Left lobe of liver (tissue), 1 donor: ENCODE data around the gene GUCD1. TPM values are rescaled to one million over a fixed set of nuclear protein-coding genes. Genes with fewer than 3 reads are reported as not detected.

ENCODE experiments used
- total RNA-seq: library from RNA; stranded (reverse); gene quantifications from one replicate; pipeline ENCODE4 v1.2.1, GENCODE V29; 2021
- donor health status: DM: no; HTN: yes; CAD: no.

The GUCD1 gene
- total RNA-seq, 1 donor from 2014 or later: 192 TPM

Other genes with a start within 250 kb of the GUCD1 start
- 4.1 TPM for gene ADORA2A, start 127.5 kb downstream of the GUCD1 start, total RNA-seq
- gene UPB1, start 59.8 kb downstream of the GUCD1 start, total RNA-seq: 184 TPM
- gene SNRPD3, start 861 bp upstream of the GUCD1 start, total RNA-seq: 37.7 TPM
- 37.7 TPM for gene LRRC75B, start 37.9 kb upstream of the GUCD1 start, total RNA-seq
- gene GGT1, start 48.1 kb upstream of the GUCD1 start, total RNA-seq: 166 TPM
- gene PIWIL3, start 219.6 kb upstream of the GUCD1 start, total RNA-seq: not detected